Amniotic epithelial cell (primary cell): ENCODE data around the gene ASB6.
"Not testable (repeated sequence)": the region's sequence is repeated elsewhere in the genome, so short reads cannot be mapped to it uniquely, and the experiment has no call there.

Experiments
- DNase-seq: peaks from one replicate; pipeline ENCODE4 v3.0.0-alpha.2; 2010; ENCODE audit warnings: low read depth

Gene ASB6

GRCh38 chr9:129667378-129667777 is 25.4 kb upstream of the ASB6 start:
- DNase-seq: no peak

GRCh38 chr9:129666575-129666974 is 24.6 kb upstream of the ASB6 start:
- DNase-seq: no peak

DNA sequence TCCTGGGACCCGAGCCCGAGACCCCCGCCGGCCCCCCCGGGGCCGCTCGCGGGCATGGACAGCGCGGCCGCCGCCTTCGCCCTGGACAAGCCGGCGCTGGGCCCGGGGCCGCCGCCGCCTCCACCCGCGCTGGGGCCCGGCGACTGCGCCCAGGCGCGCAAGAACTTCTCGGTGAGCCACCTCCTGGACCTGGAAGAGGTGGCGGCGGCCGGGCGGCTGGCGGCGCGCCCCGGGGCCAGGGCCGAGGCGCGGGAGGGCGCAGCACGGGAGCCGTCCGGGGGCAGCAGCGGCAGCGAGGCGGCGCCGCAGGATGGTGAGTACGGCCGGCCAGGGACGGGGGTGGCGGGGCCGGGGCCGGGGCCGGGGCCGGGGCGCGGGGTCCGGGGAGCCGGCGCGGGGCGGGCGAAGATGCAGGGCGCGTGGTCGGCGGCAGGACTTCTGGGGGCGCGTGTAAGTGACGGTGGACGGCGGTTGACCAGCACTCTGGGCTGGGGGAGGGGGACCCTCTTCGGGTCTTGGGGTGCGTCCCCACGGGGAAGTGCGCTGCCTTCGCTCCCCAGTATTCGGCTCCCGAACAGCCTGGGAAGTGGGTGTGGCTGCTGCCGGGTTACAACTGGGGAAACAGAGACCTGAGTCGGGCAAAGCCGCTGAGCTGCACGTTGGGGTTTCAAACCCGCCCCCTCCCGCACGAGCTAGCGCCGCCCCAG is 24.0 kb upstream of the ASB6 start:
- DNase-seq: no peak

- no peak for DNase-seq
Observed at GRCh38 chr9:129665389-129665775, 23.4 kb upstream of the ASB6 start, which contains the start of gene PRRX2. PRRX2 (plus strand) TSS chr9:129665647; CDS start chr9:129665868, 221 bp downstream.

- DNase-seq: no peak
Observed at GRCh38 chr9:129664746-129665388, 22.9 kb upstream of the ASB6 start.

DNA sequence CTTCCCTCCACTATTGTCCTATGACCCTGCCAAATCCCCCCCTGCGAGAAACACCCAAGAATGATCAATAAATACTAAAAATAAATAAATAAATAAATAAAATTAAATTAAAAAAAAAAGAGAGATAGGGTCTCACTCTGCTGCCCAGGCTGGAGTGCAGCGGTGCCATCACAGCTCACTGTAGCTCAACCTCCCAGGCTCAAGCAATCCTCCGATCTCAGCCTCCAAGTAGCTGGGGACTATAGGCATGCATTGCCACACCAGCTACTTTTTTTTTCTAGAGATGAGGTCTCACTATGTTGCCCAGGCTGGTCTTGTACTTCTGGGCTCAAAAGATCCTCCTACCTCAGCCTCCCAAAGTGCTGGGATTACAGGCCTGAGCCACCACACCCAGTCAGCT is 20.3 kb upstream of the ASB6 start:
- DNase-seq: not testable (repeated sequence)

DNA sequence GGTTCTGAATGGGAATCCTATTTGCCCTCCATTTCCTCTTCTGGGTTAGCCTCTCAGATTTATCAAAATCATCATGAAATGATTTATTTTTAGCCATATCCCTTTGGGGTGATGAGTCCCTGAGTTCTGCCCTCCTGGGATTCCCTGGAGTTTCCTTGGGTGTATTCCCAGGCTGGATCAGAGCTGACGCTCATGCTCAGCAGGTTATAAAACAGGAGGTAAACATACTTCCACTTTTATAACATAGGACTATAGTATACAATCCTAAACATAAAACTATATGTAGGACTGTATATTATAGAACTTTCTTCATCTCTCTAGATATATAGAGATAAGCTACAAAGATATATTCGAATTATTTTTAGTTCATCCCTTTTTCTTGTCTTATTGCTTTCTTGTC is 19.1 kb upstream of the ASB6 start:
- DNase-seq: no peak

- DNase-seq: peak; percentile 52
Observed at GRCh38 chr9:129656795-129657390, 14.9 kb upstream of the ASB6 start.

- no peak for DNase-seq
Observed at GRCh38 chr9:129655696-129656095, 13.7 kb upstream of the ASB6 start.

- no peak for DNase-seq
Observed at GRCh38 chr9:129655154-129655553, 13.2 kb upstream of the ASB6 start.

DNA sequence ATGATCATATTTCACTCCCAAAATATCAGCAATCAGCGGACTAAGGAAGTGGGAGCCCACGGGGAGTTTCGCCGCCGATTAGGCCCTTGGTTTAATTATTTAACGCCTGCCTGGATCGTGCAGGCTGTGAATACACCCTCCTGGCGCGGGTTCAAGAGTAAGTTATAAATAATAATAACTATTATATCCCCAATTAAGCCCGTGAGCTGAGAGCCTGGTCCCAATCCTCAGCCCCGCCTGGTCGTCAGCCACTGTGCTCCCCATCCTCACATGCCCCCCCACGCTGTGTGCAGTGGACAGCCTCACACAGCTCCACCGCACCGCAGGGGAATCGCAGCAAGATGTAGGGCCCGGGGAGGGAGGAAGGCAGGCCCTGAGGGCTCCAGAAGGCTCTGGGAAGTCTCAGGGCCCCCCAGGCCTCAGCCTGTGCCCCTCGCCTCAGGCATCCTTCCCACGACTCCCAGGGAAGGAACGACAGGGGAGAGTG is 12.6 kb upstream of the ASB6 start:
- no peak for DNase-seq

GRCh38 chr9:129653823-129654553 is 12.0 kb upstream of the ASB6 start:
- DNase-seq: peak; percentile 14

DNA sequence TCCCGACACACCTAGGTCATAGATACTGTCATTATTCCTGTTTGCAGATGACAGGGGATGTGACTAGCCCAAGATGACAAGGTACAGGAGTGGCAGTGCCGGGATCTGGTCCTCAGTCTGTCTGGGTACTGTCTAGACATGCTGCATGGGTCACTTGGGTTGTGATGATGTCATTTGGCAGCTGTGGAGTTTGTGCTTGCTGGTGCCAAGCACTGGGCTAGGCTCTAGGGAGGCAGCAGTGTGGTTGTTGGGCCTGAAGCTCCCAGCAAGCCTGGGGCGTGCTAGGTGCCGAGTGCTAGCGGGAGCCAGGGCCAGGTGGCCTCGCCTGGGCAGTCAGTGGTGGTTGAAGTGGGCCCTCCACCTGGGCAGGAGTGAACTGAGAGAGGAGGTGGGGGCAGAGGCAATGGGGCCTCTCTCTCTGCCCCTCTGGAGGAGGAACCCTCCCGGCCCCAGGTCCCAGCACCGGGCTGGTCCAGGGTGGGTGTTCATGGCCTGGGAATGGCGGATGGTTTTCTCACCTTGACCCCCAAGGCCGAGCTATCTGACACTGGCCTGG is 8.8 kb upstream of the ASB6 start:
- no peak for DNase-seq

DNA sequence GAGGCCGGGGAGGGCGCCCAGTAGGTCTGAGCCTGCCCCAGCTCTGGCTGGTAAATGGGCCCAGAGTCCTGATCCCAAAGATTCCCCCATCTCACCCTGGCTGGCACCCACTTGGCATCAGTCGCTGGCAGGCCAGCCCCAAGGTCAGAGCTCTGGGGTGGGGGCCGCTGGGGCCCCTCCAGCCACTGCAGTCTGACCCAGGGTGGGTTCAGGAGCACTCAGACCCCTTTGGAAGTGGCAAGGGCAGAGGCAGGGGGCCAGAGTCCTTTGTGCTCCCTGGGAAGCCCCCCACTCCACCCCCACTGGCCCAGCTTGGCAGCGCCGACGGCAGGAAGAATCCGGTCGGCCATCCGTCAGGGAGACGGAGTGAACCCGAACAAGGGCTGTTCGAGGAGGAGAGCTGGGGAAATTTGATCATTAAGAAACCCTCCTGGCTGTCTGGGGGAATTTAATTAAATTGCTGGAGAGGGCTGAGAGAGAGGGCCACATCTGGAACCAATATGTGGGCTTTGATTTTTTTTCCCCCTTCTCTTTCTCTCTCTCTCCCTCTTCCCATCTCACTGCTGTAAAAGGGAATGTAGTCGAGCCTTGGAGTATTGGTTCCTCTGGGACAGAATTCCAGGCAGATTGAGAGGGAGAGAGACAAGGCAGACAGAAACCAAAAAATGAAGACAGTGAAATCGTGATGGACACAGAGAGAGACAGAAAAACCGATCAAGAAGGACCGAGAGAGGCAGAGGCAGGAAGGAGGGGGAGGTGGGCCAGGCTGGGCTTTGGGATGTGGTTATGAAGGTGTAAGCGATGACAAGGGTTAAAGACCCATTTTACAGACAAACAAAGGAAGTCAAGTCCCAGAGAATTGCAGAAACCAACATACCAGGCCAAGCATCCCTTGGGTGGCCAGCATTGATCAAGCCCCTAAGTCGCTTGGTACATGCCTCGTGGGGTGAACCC is 8.1 kb upstream of the ASB6 start:
- no peak for DNase-seq

- no peak for DNase-seq
Observed at GRCh38 chr9:129648764-129649115, 6.8 kb upstream of the ASB6 start.

- no peak for DNase-seq
Observed at GRCh38 chr9:129648092-129648763, 6.3 kb upstream of the ASB6 start.

DNA sequence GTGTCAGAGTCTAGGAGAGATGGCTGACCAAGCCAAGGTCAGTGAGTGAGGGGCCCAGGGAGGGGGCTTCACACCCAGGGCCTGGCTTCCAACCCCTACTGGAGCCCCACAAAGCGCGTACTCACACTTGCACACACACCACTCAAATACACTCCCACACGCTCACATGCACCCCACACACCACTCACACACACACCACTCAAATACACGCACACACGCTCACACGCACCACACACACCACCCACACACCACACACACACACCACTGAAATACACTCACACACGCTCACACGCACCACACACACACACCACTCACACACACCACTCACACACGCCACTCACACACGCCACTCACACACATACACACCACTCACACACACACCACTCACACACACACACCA is 5.7 kb upstream of the ASB6 start:
- no peak for DNase-seq

GRCh38 chr9:129646654-129647053 is 4.7 kb upstream of the ASB6 start:
- DNase-seq: no peak

DNA sequence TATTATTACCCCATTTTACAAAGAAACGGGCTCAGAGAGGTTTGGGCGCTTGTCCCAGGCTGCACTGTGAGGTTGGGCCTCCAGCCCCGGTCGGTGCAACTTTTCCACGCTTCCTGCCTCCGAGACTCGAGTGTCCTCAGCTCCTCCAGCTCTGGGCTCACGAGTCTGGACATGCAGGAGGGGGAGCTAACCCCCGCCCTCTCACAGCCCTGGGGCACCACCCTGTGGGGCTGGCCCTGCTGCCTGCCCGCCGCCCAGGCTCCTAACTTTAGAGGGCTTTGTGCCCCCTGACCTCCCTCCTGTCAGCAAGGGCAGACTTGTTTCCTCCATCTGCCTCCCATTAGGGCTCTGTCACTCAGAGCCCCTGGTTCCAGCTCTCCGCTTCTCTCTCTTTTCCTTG is 4.3 kb upstream of the ASB6 start:
- DNase-seq: no peak

DNA sequence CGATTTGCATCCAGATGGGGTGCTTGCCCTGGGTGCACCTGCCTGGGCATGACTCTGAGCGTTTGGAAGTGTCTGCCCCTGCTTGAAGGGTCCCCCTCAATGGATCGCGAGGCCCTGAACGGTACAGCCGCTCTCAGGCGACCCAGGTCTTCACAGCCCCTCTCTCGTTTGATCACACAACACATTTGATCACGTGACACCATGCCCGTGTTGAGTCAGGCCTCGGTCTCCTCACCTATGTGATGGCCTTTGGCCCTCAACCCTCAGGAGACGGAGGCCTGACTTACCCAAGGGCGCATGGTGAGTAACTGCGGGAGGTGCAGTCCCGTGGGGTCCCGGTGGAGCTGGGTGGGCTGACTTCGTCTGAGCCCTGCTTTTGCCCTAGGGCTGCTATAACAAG is 3.0 kb upstream of the ASB6 start:
- no peak for DNase-seq

- DNase-seq: no peak
Observed at GRCh38 chr9:129644365-129644764, 2.4 kb upstream of the ASB6 start.
